Neural cell (in vitro differentiated cells): Measurements from ENCODE around the gene ARHGAP27.
"Not testable (repeated sequence)": the region's sequence is repeated elsewhere in the genome, so short reads cannot be mapped to it uniquely, and the experiment has no call there.

Experiments used
- EP300 ChIP-seq: fragments of 450-650 bp; conservative IDR thresholded peaks from 2 replicates; pipeline ENCODE4 v1.6.1; 2014; ENCODE audit warnings: antibody characterized with exemption, mild to moderate bottlenecking, moderate library complexity; ENCODE audit not compliant: poor library complexity, severe bottlenecking
- EZH2 ChIP-seq: fragments of 200-600, 300-800 bp; shearing (Covaris generic), sonication (generic); IDR thresholded peaks from 2 replicates; pipeline ENCODE4 v1.6.1; 2014; ENCODE audit warnings: antibody characterized with exemption, low read length, borderline replicate concordance, mild to moderate bottlenecking; ENCODE audit not compliant: insufficient read depth, poor library complexity, severe bottlenecking
- MXI1 ChIP-seq: fragments of 450-650 bp; conservative IDR thresholded peaks from 2 replicates; pipeline ENCODE4 v1.6.1; 2014; ENCODE audit warnings: antibody characterized with exemption, mild to moderate bottlenecking; ENCODE audit not compliant: poor library complexity, severe bottlenecking
- POLR2AphosphoS5 ChIP-seq: IDR thresholded peaks from 2 replicates; pipeline ENCODE4 v1.6.1; 2012
- RAD21 ChIP-seq: fragments of 450-650 bp; conservative IDR thresholded peaks from 2 replicates; pipeline ENCODE4 v1.6.1; 2014; ENCODE audit warnings: antibody characterized with exemption, mild to moderate bottlenecking, moderate library complexity
- SMC3 ChIP-seq: fragments of 450-650 bp; conservative IDR thresholded peaks from 2 replicates; pipeline ENCODE4 v1.6.1; 2014; ENCODE audit warnings: antibody characterized with exemption, mild to moderate bottlenecking, moderate library complexity; ENCODE audit not compliant: poor library complexity
- TAF1 ChIP-seq: IDR thresholded peaks from 2 replicates; pipeline ENCODE4 v1.6.1; 2012; ENCODE audit warnings: low read depth
- TF ChIP-seq, protein P1 (sequence below): fragments of 450-650 bp; IDR thresholded peaks from 2 replicates; pipeline ENCODE4 v1.5.1; 2014; ENCODE audit warnings: antibody characterized with exemption, mild to moderate bottlenecking, moderate library complexity; ENCODE audit not compliant: poor library complexity, severe bottlenecking

DNA sequence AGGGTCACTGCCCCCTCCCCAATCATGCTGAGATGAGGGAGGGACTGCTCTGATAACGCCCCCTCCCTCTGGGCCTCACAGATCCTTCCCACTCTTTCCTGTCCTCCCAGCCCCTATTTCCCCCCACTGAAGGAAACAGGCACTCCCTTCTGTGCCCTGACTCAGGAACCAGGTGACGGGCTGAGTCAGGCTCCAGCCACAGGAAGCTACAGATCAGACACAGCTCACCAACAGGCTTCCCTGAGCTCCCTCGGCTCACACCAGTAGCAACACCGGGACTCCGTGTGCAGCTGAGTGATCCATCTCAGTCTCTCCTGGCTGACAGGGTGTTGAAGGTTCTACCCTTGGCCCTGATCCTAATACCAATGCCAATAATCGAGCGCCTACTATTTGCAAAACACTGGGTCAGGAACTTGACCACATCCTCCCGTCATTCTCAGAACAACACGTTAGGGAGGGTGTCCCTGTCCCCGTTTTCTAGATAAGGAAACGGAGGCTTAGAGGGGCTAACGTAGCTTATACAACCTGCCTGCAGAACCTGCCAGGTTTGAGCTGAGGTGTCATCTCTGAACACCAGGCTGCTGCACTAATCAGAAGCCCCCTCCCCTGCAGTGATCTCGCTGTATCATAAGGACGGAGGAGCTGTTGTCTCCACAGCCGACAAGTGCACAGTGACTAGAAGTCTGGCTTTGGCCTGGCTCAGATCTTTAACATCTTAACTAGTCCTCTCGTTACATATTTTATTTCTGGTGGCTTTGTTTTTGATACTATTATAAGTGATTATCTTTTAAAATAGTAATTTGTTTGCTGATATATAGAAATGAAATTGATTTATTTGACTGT lies 13.5 kb upstream of the ARHGAP27 start:
- TF ChIP-seq EP300, EZH2, SMC3, MXI1, POLR2AphosphoS5, TAF1, RAD21: not testable (repeated sequence)
- TF ChIP-seq, protein P1, sequence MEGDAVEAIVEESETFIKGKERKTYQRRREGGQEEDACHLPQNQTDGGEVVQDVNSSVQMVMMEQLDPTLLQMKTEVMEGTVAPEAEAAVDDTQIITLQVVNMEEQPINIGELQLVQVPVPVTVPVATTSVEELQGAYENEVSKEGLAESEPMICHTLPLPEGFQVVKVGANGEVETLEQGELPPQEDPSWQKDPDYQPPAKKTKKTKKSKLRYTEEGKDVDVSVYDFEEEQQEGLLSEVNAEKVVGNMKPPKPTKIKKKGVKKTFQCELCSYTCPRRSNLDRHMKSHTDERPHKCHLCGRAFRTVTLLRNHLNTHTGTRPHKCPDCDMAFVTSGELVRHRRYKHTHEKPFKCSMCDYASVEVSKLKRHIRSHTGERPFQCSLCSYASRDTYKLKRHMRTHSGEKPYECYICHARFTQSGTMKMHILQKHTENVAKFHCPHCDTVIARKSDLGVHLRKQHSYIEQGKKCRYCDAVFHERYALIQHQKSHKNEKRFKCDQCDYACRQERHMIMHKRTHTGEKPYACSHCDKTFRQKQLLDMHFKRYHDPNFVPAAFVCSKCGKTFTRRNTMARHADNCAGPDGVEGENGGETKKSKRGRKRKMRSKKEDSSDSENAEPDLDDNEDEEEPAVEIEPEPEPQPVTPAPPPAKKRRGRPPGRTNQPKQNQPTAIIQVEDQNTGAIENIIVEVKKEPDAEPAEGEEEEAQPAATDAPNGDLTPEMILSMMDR: not testable (repeated sequence)
